Measurements from ENCODE around the gene PAX5.

PAX5 gene

GRCh38 chr9:37037503-37038301 lies 3.6 kb upstream of the PAX5 start:
- no peak for DNase-seq (ENCODE audit: low read depth)

GRCh38 chr9:37036776-37037502 lies 2.9 kb upstream of the PAX5 start:
- no peak for DNase-seq (ENCODE audit: low read depth)

GRCh38 chr9:37036371-37036775 lies 2.3 kb upstream of the PAX5 start:
- DNase-seq (ENCODE audit: low read depth) = no peak

GRCh38 chr9:37035648-37036370 lies 1.7 kb upstream of the PAX5 start:
- DNase-seq (ENCODE audit: low read depth) = no peak

- DNase-seq (ENCODE audit: low read depth) = no peak
These were observed 1.0 kb upstream of the PAX5 start for GRCh38 chr9:37034938-37035647.

GRCh38 chr9:37034305-37034937 lies 353 bp upstream of the PAX5 start:
- DNase-seq (ENCODE audit: low read depth) = no peak

GRCh38 chr9:37033141-37033540 lies 927 bp downstream of the PAX5 start:
- no peak for DNase-seq (ENCODE audit: low read depth)

- DNase-seq (ENCODE audit: low read depth) = no peak
These were observed 1.4 kb downstream of the PAX5 start for GRCh38 chr9:37032713-37033112.

- no peak for DNase-seq (ENCODE audit: low read depth)
These were observed 2.2 kb downstream of the PAX5 start for GRCh38 chr9:37031902-37032301.

GRCh38 chr9:37031081-37031480 lies 3.0 kb downstream of the PAX5 start:
- DNase-seq (ENCODE audit: low read depth) = no peak

- DNase-seq (ENCODE audit: low read depth) = no peak
These were observed 3.5 kb downstream of the PAX5 start for GRCh38 chr9:37030611-37030939.

- DNase-seq (ENCODE audit: low read depth) = no peak
These were observed 4.1 kb downstream of the PAX5 start for GRCh38 chr9:37029776-37030610.

- no peak for DNase-seq (ENCODE audit: low read depth)
These were observed 4.7 kb downstream of the PAX5 start for GRCh38 chr9:37029304-37029775.

GRCh38 chr9:37028420-37029031 lies 5.5 kb downstream of the PAX5 start:
- no peak for DNase-seq (ENCODE audit: low read depth)

GRCh38 chr9:37027582-37028419 lies 6.3 kb downstream of the PAX5 start:
- DNase-seq (ENCODE audit: low read depth) = peak; percentile 36

GRCh38 chr9:37026931-37027581 lies 7.0 kb downstream of the PAX5 start:
- DNase-seq (ENCODE audit: low read depth) = no peak

- no peak for DNase-seq (ENCODE audit: low read depth)
These were observed 7.7 kb downstream of the PAX5 start for GRCh38 chr9:37026113-37026930.

- no peak for DNase-seq (ENCODE audit: low read depth)
These were observed 8.3 kb downstream of the PAX5 start for GRCh38 chr9:37025823-37026112.

Data from stromal cell of bone marrow (primary cell).